H1 (cell line): Measurements from ENCODE around the gene CAMTA1. TPM values are rescaled to one million over a fixed set of nuclear protein-coding genes. Genes with fewer than 3 reads are reported as not detected.

ENCODE experiments used
- CTCF ChIA-PET: fragments of 300-600 bp; sonication (Branson Sonifier 250); formaldehyde crosslinking; loops from one replicate; lab custom pipeline; 2021; ENCODE audit not compliant: partially characterized antibody; lab: Charles Lee
- POLR2A ChIA-PET: fragments of 300-600 bp; sonication (Branson Sonifier 250); formaldehyde crosslinking; loops from one replicate; lab custom pipeline; 2021; ENCODE audit warnings: inconsistent platforms; ENCODE audit not compliant: partially characterized antibody; lab: Charles Lee
- DNase-seq, 2 experiments: peaks; one replicate each; pipeline versions ENCODE4 v3.0.0 to v3.0.0-alpha.2; 2010 to 2022; ENCODE audit warnings: low spot score in 2 of 2, low read depth in 1 of 2, mixed read lengths in 1 of 2
- FAIRE-seq: peaks from 2 replicates; lab custom pipeline; 2011; peaks lifted over from hg19 to GRCh38; lab: Jason Lieb, UNC
- H2AFZ ChIP-seq: 2 replicates; pipeline ENCODE4 v1.8.1; 2012; ENCODE audit warnings: low read length, inconsistent platforms
- H2AK5ac ChIP-seq: 2 replicates; pipeline ENCODE4 v1.6.1; 2013; ENCODE audit warnings: low read depth, low read length
- H2BK120ac ChIP-seq: replicated peaks from 2 replicates; pipeline ENCODE3; 2013; ENCODE audit warnings: low read depth, low read length, inconsistent platforms
- H2BK12ac ChIP-seq: 2 replicates; pipeline ENCODE4 v1.6.1; 2013; ENCODE audit warnings: low read depth, low read length
- H2BK15ac ChIP-seq: 2 replicates; pipeline ENCODE4 v1.6.1; 2013; ENCODE audit warnings: low read length
- H2BK20ac ChIP-seq: 2 replicates; pipeline ENCODE4 v1.6.1; 2013; ENCODE audit warnings: low read length
- H2BK5ac ChIP-seq: 2 replicates; pipeline ENCODE4 v1.6.1; 2013; ENCODE audit warnings: low read depth, low read length
- H3K14ac ChIP-seq: 2 replicates; pipeline ENCODE4 v1.6.1; 2013; ENCODE audit warnings: inconsistent platforms; ENCODE audit not compliant: insufficient read length
- H3K18ac ChIP-seq: 2 replicates; pipeline ENCODE4 v1.6.1; 2013; ENCODE audit warnings: low read length; ENCODE audit errors: extremely low read depth
- H3K23ac ChIP-seq: 2 replicates; pipeline ENCODE4 v1.6.1; 2013; ENCODE audit warnings: inconsistent platforms; ENCODE audit not compliant: insufficient read length
- H3K23me2 ChIP-seq: 2 replicates; pipeline ENCODE4 v1.6.1; 2013; ENCODE audit warnings: low read depth, low read length
- H3K27ac ChIP-seq: 2 replicates; pipeline ENCODE4 v1.6.1; 2011; ENCODE audit warnings: low read depth, low read length, inconsistent platforms
- H3K27me3 ChIP-seq, 4 experiments: replicated peaks in 1 of 4; 1 replicate in 1 of 4; 2 replicates in 3 of 4; pipeline versions ENCODE4 v1.6.1 to v1.8.1; 2011 to 2013; ENCODE audit warnings: low read length in 3 of 4, mild to moderate bottlenecking in 3 of 4, inconsistent platforms in 2 of 4, mixed read lengths in 2 of 4, moderate library complexity in 1 of 4; ENCODE audit not compliant: control insufficient read depth in 3 of 4, insufficient read depth in 3 of 4; ENCODE audit errors: extremely low read depth in 1 of 4
- H3K36me3 ChIP-seq, 4 experiments: 2 replicates each; pipeline versions ENCODE4 v1.6.1 to v1.8.1; 2011 to 2013; ENCODE audit warnings: mild to moderate bottlenecking in 4 of 4, low read length in 3 of 4, moderate library complexity in 2 of 4, control low read depth in 1 of 4, inconsistent platforms in 1 of 4; ENCODE audit not compliant: insufficient read depth in 4 of 4, control insufficient read depth in 2 of 4
- H3K4ac ChIP-seq: replicated peaks from 2 replicates; pipeline ENCODE3; 2013; ENCODE audit warnings: low read length, low read depth, mixed read lengths, inconsistent platforms; ENCODE audit not compliant: insufficient read length
- H3K4me1 ChIP-seq, 4 experiments: replicated peaks in 1 of 4; 1 replicate in 1 of 4; 2 replicates in 3 of 4; pipeline versions ENCODE4 v1.6.1 to v1.8.1; 2011 to 2013; ENCODE audit warnings: low read length in 3 of 4, inconsistent platforms in 2 of 4, mixed read lengths in 1 of 4; ENCODE audit not compliant: insufficient read depth in 4 of 4, control insufficient read depth in 3 of 4
- H3K4me2 ChIP-seq, 2 experiments: 2 replicates each; pipeline versions ENCODE4 v1.6.1 to v1.8.1; 2011 to 2013; ENCODE audit warnings: low read depth in 2 of 2, low read length in 2 of 2, control low read depth in 1 of 2, inconsistent platforms in 1 of 2, mild to moderate bottlenecking in 1 of 2; ENCODE audit not compliant: insufficient read depth in 1 of 2
- H3K4me3 ChIP-seq, 4 experiments: fragments of 200-600, 300-600 bp in 1 of 4; sonication (generic), shearing (Covaris generic), sonication (Bioruptor Twin) in 1 of 4; 2 replicates each; pipeline versions ENCODE4 v1.5.1 to v1.8.1; 2011 to 2016; ENCODE audit warnings: low read length in 4 of 4, low read depth in 3 of 4, control low read depth in 2 of 4, inconsistent platforms in 2 of 4, mild to moderate bottlenecking in 2 of 4, mixed read lengths in 1 of 4, moderate library complexity in 1 of 4; ENCODE audit not compliant: insufficient read depth in 2 of 4; ENCODE audit errors: extremely low read depth in 1 of 4
- H3K56ac ChIP-seq: replicated peaks from 2 replicates; pipeline ENCODE3; 2013; ENCODE audit warnings: low read depth, mild to moderate bottlenecking, mixed read lengths, low read length, inconsistent platforms; ENCODE audit not compliant: insufficient read length
- H3K79me1 ChIP-seq: 2 replicates; pipeline ENCODE4 v1.6.1; 2013; ENCODE audit warnings: low read depth, low read length, control low read depth
- H3K79me2 ChIP-seq, 2 experiments: 2 replicates each; pipeline versions ENCODE4 v1.6.1 to v1.8.1; 2012 to 2013; ENCODE audit warnings: low read length in 2 of 2, mild to moderate bottlenecking in 2 of 2, inconsistent platforms in 1 of 2; ENCODE audit not compliant: insufficient read depth in 2 of 2, control insufficient read depth in 1 of 2
- H3K9ac ChIP-seq, 4 experiments: replicated peaks in 1 of 4; 1 replicate in 1 of 4; 2 replicates in 3 of 4; pipeline versions ENCODE4 v1.6.1 to v1.8.1; 2011 to 2013; ENCODE audit warnings: low read depth in 3 of 4, low read length in 3 of 4, control low read depth in 2 of 4, mild to moderate bottlenecking in 2 of 4, moderate library complexity in 2 of 4, inconsistent platforms in 1 of 4; ENCODE audit errors: extremely low read depth in 1 of 4
- H3K9me3 ChIP-seq, 2 experiments: 2 replicates each; pipeline versions ENCODE4 v1.6.1 to v1.8.1; 2012 to 2013; ENCODE audit warnings: mild to moderate bottlenecking in 2 of 2, moderate library complexity in 2 of 2, control low read depth in 1 of 2, inconsistent platforms in 1 of 2, low read depth in 1 of 2, low read length in 1 of 2, mixed read lengths in 1 of 2; ENCODE audit not compliant: insufficient read depth in 2 of 2
- H4K20me1 ChIP-seq, 2 experiments: replicated peaks in 1 of 2; 2 replicates each; pipeline versions ENCODE3 to v1.8.1; 2011 to 2013; ENCODE audit warnings: inconsistent platforms in 2 of 2, low read length in 2 of 2, mild to moderate bottlenecking in 1 of 2; ENCODE audit not compliant: insufficient read depth in 2 of 2, control insufficient read depth in 1 of 2
- H4K5ac ChIP-seq: 2 replicates; pipeline ENCODE4 v1.6.1; 2013; ENCODE audit warnings: low read length, low read depth, mixed read lengths, inconsistent platforms; ENCODE audit not compliant: insufficient read length
- H4K8ac ChIP-seq: 2 replicates; pipeline ENCODE4 v1.8.0; 2013; ENCODE audit warnings: mild to moderate bottlenecking, moderate library complexity, low read length, inconsistent platforms; ENCODE audit not compliant: insufficient read depth; ENCODE audit errors: extremely low read depth
- H4K91ac ChIP-seq: replicated peaks from 2 replicates; pipeline ENCODE3; 2013; ENCODE audit warnings: low read length, mixed read lengths, inconsistent platforms; ENCODE audit not compliant: insufficient read length
- BACH1 ChIP-seq: IDR thresholded peaks from 2 replicates; pipeline ENCODE4 v1.6.1; 2012; ENCODE audit warnings: low read length, improper control_type of control experiment
- WGBS, 2 experiments: shearing (Covaris generic) in 1 of 2; methylation state at CpG; one replicate each; pipeline versions ENCODE4 v1.1.6 to v1.1.7; 2013 to 2015; ENCODE audit warnings: low lambda C conversion rate in 2 of 2, mixed read lengths in 2 of 2, inconsistent platforms in 1 of 2, low coverage in 1 of 2, missing lambda C conversion rate in 1 of 2; ENCODE audit not compliant: insufficient replicate concordance in 2 of 2, insufficient coverage in 1 of 2, insufficient read length in 1 of 2; ENCODE audit errors: extremely low coverage in 1 of 2, missing lambda C conversion rate in 1 of 2; 5-methylcytosine and 5-hydroxymethylcytosine counted together
- polyA plus RNA-seq, 7 experiments: library from polyadenylated mRNA; depleted of rRNA in 3 of 7; stranded (reverse) in 5 of 7; unstranded in 2 of 7; fragments of >200 nt in 5 of 7; fragments of 200-250 nt in 2 of 7; gene quantifications; 1 replicate in 5 of 7; 2 replicates in 1 of 7; 4 replicates in 1 of 7; pipeline versions ENCODE4 v1.2.1 to v1.2.3, GENCODE V29; 2011 to 2013; ENCODE audit warnings: missing spikeins in 2 of 7, mixed read lengths in 2 of 7
- total RNA-seq: library from RNA; stranded (reverse); fragmentation: NEBNext Ultra II Directional; extraction: Animal tissue kit (Norgen Biotek cat#: 25700); gene quantifications from 2 replicates; pipeline ENCODE4 v1.2.1, GENCODE V29; 2021

Gene CAMTA1
- total and polyA plus RNA-seq, 2 of the 8 experiments (the other 6 are each of a cell fraction or from before 2014, with no cell fraction given) = 65.0 to 119 TPM

DNA sequence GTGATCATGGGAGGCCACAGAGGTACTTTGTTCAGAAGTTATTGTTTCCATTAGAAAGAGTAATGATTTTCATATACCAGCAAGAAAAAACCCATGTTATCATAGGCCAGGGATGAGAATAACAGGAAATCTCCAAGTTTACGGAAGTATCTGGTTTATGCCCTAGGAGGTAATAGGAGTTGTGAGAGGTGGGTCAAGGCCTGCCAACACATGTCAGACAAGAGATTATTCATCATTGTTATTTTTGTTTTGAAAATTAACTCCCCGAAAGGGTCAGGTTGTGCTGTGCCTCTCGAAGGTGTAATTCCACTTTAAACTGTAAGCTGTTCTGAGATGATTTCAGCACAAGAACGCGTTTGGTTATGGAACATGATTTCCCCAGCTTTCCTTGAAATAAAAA, 218.4 kb downstream of the CAMTA1 start:
- no peaks in the 10 kb centered on the region for H4K20me1 ChIP-seq
- no peak overlapping the region for H4K8ac ChIP-seq
- no peak overlapping the region for H4K5ac ChIP-seq
- 94% methylated on average over 5 of the region's 5 CpGs; no CpG with 5 or more reads in 1 of the 2 experiments for WGBS, 2 experiments
- no peak overlapping the region for H3K4me3 ChIP-seq
- CTCF ChIA-PET = interaction anchor here (2.6 kb wide), 1 partner anchor 39 kb away, joined by 9 read pairs; no protein-coding TSS in a partner anchor
- no peaks in the 10 kb centered on the region; a peak in 1 of 7 replicates for H3K4me1 ChIP-seq
- H3K18ac ChIP-seq = no peak overlapping the region
- no peak overlapping the region for H2BK120ac ChIP-seq
- H3K27ac ChIP-seq = no peak overlapping the region
- TF ChIP-seq BACH1 = no peak
- no peaks in the 10 kb centered on the region for H3K79me1 ChIP-seq
- no peak overlapping the region for H2BK12ac ChIP-seq
- H3K79me2 ChIP-seq = no peaks in the 10 kb centered on the region
- DNase-seq (no peak), FAIRE-seq (no peak)
- no peaks in the 10 kb centered on the region for H3K9me3 ChIP-seq
- H3K4ac ChIP-seq = no peak overlapping the region
- no peak overlapping the region for H3K14ac ChIP-seq
- H2BK20ac ChIP-seq = no peak overlapping the region
- H2BK15ac ChIP-seq = no peak overlapping the region
- no peaks in the 10 kb centered on the region for H3K23me2 ChIP-seq
- no peak overlapping the region for H2BK5ac ChIP-seq
- no peak overlapping the region for H4K91ac ChIP-seq
- no peak overlapping the region for H3K23ac ChIP-seq
- no peak overlapping the region for H3K56ac ChIP-seq
- no peak overlapping the region for H3K9ac ChIP-seq
- no peak overlapping the region for H3K4me2 ChIP-seq
- POLR2A ChIA-PET = no interaction called here
- H3K27me3 ChIP-seq = no peaks in the 10 kb centered on the region
- H3K36me3 ChIP-seq = no peaks in the 10 kb centered on the region
- no peak overlapping the region for H2AFZ ChIP-seq
- no peak overlapping the region for H2AK5ac ChIP-seq
